GM21367 (cell line): ENCODE measurements around the gene GIMAP5.

Experiments used
- ATAC-seq: cut with Tn5 transposase; IDR thresholded peaks from one replicate; pipeline ENCODE4 v1.9.1; 2021; ENCODE audit not compliant: unreplicated experiment

The GIMAP5 gene

DNA sequence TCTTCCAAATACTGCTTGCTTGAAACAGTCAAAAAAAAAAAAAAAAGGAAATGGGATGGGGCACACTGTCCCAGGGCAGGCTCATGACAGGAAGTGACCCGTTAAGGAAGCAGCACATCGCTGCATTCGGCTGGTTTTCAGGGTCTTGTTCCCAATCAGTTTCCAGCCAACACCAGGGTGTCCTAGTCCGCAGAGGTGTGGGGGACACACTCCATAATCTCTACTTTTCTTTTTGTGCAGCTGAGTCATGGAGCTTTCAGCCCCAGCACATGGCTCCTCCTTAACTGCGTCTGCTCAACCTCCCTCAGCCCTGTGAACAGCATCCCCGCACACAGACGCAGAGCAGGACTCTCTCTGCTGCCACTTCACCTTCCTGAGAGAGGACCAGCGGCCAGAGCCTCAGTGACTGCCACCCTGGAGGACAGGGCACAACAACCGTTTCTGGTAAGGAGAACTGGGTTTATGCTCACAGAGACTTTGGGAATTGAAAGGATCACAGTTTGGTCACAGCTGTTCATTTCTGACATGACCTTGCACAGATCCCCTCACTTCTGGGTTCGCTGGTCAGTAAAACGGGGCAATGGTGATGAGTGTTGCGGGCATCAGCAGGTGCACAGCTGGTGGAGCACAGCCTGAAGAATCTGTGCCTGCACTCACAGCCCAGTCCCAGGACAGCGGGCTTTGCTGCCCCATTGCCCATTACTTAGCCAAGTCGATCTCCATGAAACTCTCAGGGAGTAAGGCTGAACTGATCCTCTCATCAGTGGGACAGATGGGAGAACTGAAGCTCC is at the start of gene GIMAP5:
Gene GIMAP5, plus strand, starts transcription at position 154 of the 791 bp plus-strand sequence. CDS start 3,467 bp downstream, outside the sequence.
- ATAC-seq = peak; percentile 62

DNA sequence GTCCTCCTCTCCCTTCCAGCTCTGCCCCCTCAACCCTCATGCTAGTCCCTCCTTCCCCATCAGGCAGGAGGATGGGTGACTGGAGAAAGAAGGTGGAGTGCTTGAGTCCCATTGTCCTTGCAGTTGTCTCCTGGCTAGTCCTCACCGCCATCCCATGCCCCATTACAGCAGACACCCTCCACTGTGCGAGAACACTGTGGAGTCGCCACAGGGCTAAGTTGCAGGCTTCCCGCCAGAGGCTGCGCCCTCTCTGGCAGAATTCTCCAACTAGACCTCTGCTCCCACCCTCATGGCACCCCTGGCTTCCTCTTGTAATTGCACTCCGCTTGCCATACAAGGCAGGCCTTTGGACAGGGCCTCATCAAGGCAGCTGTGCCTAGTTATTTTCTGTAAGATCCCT is 48.6 kb upstream of the GIMAP5 start:
- ATAC-seq = no peak

GRCh38 chr7:150695654-150696053 is 41.6 kb upstream of the GIMAP5 start:
- ATAC-seq = no peak

- ATAC-seq = no peak
Observed at GRCh38 chr7:150703209-150703608, 34.0 kb upstream of the GIMAP5 start.

DNA sequence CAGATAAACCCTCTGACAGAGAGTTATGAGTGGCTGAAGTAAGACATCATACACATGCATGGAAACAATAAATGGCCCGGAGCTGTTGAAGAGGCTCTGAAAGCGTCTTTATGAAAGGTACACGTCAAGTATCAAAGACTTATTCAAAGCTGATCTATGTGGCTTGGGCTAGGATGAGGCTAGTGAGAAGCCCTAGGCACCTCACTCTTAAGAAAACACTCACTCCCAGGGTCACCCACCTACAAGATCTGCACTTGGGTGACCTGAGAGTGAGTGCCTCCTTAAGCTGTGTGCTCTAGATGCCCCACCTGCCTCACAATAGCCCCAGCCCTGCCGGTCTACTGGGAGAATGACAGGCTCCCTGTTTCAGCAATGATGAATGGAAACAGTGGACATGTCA is 21.9 kb upstream of the GIMAP5 start:
- no peak for ATAC-seq

DNA sequence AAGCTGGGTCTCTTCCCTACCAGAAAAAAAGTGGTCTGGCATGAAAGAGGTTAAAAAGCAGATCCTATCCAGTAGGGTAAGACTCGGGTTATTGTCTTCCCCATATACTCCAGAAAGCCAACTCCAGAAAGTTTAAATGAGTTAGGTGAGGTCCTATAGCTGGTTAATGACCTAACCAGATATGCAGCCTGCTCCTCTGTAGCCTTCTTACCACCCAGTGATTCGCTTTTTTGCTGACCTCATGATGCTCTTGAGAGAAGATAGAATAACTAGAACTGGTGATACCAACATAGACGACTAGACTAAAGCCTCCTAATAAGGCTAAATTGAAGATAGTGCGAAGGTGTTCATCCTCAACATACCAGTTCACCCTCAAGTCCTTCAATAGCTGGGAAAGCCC is 21.5 kb upstream of the GIMAP5 start:
- ATAC-seq = no peak

GRCh38 chr7:150716368-150716767 is 20.9 kb upstream of the GIMAP5 start, which contains the start of gene GIMAP1:
TSS of gene GIMAP1 (plus strand) at chr7:150716613. CDS start at chr7:150719048, 2,435 bp downstream.
- ATAC-seq = no peak

GRCh38 chr7:150716939-150717338 is 20.3 kb upstream of the GIMAP5 start:
- ATAC-seq = no peak

GRCh38 chr7:150717814-150718420 is 19.3 kb upstream of the GIMAP5 start:
- no peak for ATAC-seq

- no peak for ATAC-seq
Observed at GRCh38 chr7:150719436-150719835, 17.8 kb upstream of the GIMAP5 start.

DNA sequence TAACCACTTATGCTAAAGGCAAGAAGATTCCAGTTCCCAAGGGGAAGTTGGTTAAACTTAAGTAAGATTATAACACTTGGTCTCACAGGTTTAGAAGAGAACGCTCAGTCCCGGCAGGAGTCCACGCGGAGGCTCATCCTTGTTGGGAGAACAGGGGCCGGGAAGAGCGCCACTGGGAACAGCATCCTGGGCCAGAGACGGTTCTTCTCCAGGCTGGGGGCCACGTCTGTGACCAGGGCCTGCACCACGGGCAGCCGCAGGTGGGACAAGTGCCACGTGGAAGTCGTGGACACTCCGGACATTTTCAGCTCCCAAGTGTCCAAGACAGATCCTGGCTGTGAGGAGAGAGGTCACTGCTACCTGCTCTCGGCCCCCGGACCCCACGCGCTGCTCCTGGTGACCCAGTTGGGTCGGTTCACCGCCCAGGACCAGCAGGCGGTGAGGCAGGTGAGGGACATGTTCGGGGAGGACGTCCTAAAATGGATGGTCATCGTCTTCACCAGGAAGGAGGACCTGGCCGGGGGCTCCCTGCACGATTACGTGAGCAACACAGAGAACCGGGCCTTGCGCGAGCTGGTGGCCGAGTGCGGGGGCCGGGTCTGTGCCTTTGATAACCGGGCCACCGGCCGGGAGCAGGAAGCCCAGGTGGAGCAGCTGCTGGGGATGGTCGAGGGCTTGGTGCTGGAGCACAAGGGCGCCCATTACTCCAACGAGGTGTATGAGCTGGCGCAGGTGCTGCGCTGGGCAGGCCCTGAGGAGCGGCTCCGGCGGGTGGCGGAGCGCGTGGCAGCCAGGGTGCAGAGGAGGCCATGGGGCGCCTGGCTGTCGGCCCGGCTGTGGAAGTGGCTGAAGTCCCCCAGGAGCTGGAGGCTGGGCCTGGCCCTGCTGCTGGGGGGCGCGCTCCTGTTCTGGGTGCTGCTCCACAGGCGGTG is 17.0 kb upstream of the GIMAP5 start:
- no peak for ATAC-seq

DNA sequence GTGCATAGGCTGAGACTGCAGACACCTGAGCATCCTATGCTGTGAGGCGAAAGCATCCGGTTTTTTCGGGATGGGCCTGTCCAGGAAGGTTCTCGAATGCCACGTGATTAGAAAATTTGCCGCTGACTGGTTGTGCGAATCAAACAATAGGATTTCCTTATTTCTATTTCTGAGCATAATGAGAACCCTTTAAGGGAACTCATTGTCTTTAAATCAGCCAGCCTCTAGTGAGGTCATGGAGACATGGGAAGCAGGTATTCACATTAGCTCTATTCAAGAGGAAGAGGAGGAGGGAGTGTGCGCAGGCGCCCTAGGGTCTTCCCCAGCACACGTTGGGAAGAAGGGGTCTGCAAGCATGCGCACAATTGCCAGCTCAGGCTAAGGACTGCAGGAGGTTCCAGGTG is 15.2 kb upstream of the GIMAP5 start:
- ATAC-seq = no peak

- ATAC-seq = no peak
Observed at GRCh38 chr7:150722431-150722931, 14.7 kb upstream of the GIMAP5 start.

GRCh38 chr7:150723467-150723866 is 13.8 kb upstream of the GIMAP5 start:
- no peak for ATAC-seq

DNA sequence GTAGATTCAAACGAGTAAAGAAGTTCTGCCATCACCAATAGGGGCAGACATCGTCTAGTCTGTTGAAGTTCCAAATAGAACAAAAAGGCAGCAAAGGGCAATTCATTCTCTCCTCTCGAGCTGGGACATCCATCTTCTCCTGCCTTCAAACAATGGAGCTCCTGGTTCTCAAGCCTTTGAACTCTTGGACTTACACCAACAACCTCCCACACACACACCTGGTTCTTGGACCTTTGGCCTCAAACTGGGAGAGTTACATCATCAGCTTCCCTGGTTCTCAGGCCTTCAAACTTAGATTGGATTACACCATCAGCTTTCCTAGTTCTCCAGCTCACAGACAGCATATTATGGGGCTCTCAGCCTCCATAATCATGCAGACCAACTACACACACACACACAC is 9.8 kb upstream of the GIMAP5 start:
- ATAC-seq = no peak

GRCh38 chr7:150728011-150728410 is 9.2 kb upstream of the GIMAP5 start:
- ATAC-seq = no peak

GRCh38 chr7:150728609-150729008 is 8.6 kb upstream of the GIMAP5 start:
- no peak for ATAC-seq

- no peak for ATAC-seq
Observed at GRCh38 chr7:150731916-150732315, 5.3 kb upstream of the GIMAP5 start.

- no peak for ATAC-seq
Observed at GRCh38 chr7:150732786-150733481, 4.3 kb upstream of the GIMAP5 start.

GRCh38 chr7:150733482-150734095 is 3.6 kb upstream of the GIMAP5 start:
- no peak for ATAC-seq
